ENCODE results near the gene CDKL1. TPM values are rescaled to one million over a fixed set of nuclear protein-coding genes. Genes with fewer than 3 reads are reported as not detected.

Gene CDKL1
- total and polyA plus RNA-seq, 2 donors (not counting 3 experiments of a cell fraction or from before 2014, with no cell fraction given): 2.6 to 9.7 TPM

DNA sequence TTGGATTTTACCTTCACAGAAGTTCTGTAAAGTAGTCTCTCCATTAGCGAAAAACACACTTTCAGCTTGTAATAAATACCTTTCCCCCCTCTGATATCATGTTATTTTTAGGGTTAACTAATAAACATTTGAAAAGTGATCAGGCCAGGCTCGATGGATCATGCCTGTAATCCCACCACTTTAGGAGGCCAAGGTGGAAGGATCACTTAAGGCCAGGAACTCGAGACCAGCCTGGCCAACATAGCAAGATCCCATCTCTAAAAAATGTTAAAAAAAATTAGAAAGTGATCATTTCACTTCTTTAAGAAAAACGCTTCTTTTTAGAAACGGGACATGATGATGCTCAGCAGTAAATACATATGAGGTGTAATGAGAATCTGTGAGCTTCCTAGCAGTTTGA is 2.0 kb downstream of the CDKL1 start:
- no peak for FAIRE-seq
- H4K20me1 ChIP-seq (replicated peaks; ENCODE audit: control insufficient read depth, extremely low read depth, insufficient read depth, low read length): no peaks in the 10 kb centered on the region
- H3K4me3 ChIP-seq (replicated peaks in 1 of 3; ENCODE audit: insufficient read depth in 1 of 3, low read depth in 1 of 3, low read length in 3 of 3): no peak overlapping the region
- CTCF ChIA-PET: interaction anchor here (1.6 to 2.4 kb wide), 2 partner anchors 74 to 77 kb away, joined by 8 read pairs; no protein-coding TSS in a partner anchor
- TF ChIP-seq JUN (IDR thresholded peaks at IDR 0.05; ENCODE audit: borderline replicate concordance, insufficient read depth, insufficient read length, low read depth) (no peak), MYC (IDR thresholded peaks at IDR 0.05; ENCODE audit: low read depth, low read length) (no peak), GATA2 (IDR thresholded peaks at IDR 0.05; ENCODE audit: insufficient read depth, insufficient read length, low read depth, low read length) (no peak), POLR2A (IDR thresholded peaks at IDR 0.05; ENCODE audit: low read depth, low read length) (no peak), FOS (IDR thresholded peaks at IDR 0.05; ENCODE audit: borderline replicate concordance, insufficient read depth, low read length) (no peak), EZH2 (IDR thresholded peaks at IDR 0.05; ENCODE audit: borderline replicate concordance, low read depth, low read length, severe bottlenecking) (no peak), MAX (IDR thresholded peaks at IDR 0.05; ENCODE audit: insufficient read depth, insufficient read length) (no peak), POLR2AphosphoS5 (IDR thresholded peaks at IDR 0.05; ENCODE audit: insufficient read depth, low read depth, low read length) (no peak)
- TF ChIP-seq, protein P1, sequence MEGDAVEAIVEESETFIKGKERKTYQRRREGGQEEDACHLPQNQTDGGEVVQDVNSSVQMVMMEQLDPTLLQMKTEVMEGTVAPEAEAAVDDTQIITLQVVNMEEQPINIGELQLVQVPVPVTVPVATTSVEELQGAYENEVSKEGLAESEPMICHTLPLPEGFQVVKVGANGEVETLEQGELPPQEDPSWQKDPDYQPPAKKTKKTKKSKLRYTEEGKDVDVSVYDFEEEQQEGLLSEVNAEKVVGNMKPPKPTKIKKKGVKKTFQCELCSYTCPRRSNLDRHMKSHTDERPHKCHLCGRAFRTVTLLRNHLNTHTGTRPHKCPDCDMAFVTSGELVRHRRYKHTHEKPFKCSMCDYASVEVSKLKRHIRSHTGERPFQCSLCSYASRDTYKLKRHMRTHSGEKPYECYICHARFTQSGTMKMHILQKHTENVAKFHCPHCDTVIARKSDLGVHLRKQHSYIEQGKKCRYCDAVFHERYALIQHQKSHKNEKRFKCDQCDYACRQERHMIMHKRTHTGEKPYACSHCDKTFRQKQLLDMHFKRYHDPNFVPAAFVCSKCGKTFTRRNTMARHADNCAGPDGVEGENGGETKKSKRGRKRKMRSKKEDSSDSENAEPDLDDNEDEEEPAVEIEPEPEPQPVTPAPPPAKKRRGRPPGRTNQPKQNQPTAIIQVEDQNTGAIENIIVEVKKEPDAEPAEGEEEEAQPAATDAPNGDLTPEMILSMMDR (IDR thresholded peaks at IDR 0.05; ENCODE audit: extremely low read depth in 1 of 2, insufficient read depth in 1 of 2, low read depth in 1 of 2, low read length in 2 of 2): no peak
- H3K36me3 ChIP-seq (ENCODE audit: control insufficient read depth in 2 of 2, extremely low read depth in 1 of 2, insufficient read depth in 2 of 2, low read length in 2 of 2): no peaks in the 10 kb centered on the region
- H3K27ac ChIP-seq (ENCODE audit: insufficient read depth, low read depth, low read length): no peak overlapping the region
- no peak overlapping the region for H2AFZ ChIP-seq (ENCODE audit: low read depth, low read length)
- H3K79me2 ChIP-seq (ENCODE audit: control insufficient read depth, insufficient read depth, low read length): no peaks in the 10 kb centered on the region
- H3K4me2 ChIP-seq (ENCODE audit: insufficient read depth, low read length): peak overlapping the region; percentile 100
- H3K4me1 ChIP-seq (ENCODE audit: control insufficient read depth, extremely low read depth, insufficient read depth, low read length): peaks cover 15% of the 10 kb centered on the region
- no peak for DNase-seq (ENCODE audit: low read depth, low spot score)
- POLR2A ChIA-PET: no interaction called here
- no peaks in the 10 kb centered on the region for H3K9me3 ChIP-seq (replicated peaks; ENCODE audit: control insufficient read depth, insufficient read depth, low read length)
- no TSS peak for BruUV-seq (replicated peaks)
- H3K27me3 ChIP-seq (ENCODE audit: control insufficient read depth in 2 of 2, insufficient read depth in 2 of 2, low read length in 2 of 2): no peaks in the 10 kb centered on the region
- dilution Hi-C loops (cut with MboI; ENCODE audit: extremely low pct_ligation_motif_present, low sequenced_read_pairs) (no loop called here), intact Hi-C loops (cut with micrococcal nuclease) (loop anchor here (5.0 kb wide), 1 partner anchor 48 kb away; no protein-coding TSS in a partner anchor)
- H3K9ac ChIP-seq (replicated peaks; ENCODE audit: extremely low read depth, insufficient read depth, low read length): no peak overlapping the region
- H3K9me1 ChIP-seq (replicated peaks; ENCODE audit: control insufficient read depth, extremely low read depth, insufficient read depth, low read length): no peaks in the 10 kb centered on the region

Measured in endothelial cell of umbilical vein (primary cell).